ENCODE measurements around the gene HS3ST5. TPM values are rescaled to one million over a fixed set of nuclear protein-coding genes. Genes with fewer than 3 reads are reported as not detected.

The HS3ST5 gene
- total and polyA plus RNA-seq, 10 donors, result not detected

GRCh38 chr6:114195631-114196403, 147.0 kb downstream of the HS3ST5 start:
- 73 to 88% (median 84%) methylated on average over 7 of the region's 7 CpGs for WGBS, 5 donors

GRCh38 chr6:114195027-114195365, 147.8 kb downstream of the HS3ST5 start:
- Histone ChIP-seq H3K4me1 (no peaks in the 10 kb centered on the region), H3K27ac (no peak overlapping the region), H3K4me3 (no peak overlapping the region), H3K36me3 (no peaks in the 10 kb centered on the region), H3K27me3 (replicated peaks in 1 of 7) (peaks cover 0 to 4% (median 0%) of the 10 kb centered on the region in 7 donors), H3K9me3 (no peaks in the 10 kb centered on the region)
- WGBS, 5 donors, result 49 to 72% (median 60%) methylated on average over 1 of the region's 1 CpG
- intact Hi-C loops (cut with DNase I; ENCODE audit: low total_unique reads), result no loop called here
- no peak for TF ChIP-seq POLR2AphosphoS5 (IDR thresholded peaks at IDR 0.05)
- no peak for TF ChIP-seq CTCF (IDR thresholded peaks at IDR 0.05 in 8 of 11, conservative IDR thresholded peaks at IDR 0.05 in 3 of 11)
- no peak for TF ChIP-seq POLR2A (IDR thresholded peaks at IDR 0.05)
- no peak for DNase-seq

More at GRCh38 chr6:114195631-114196403, 147.0 kb downstream of the HS3ST5 start:
- Histone ChIP-seq H3K27me3 (replicated peaks in 1 of 7) (peaks cover 0 to 3% (median 0%) of the 10 kb centered on the region in 7 donors), H3K9me3 (no peaks in the 10 kb centered on the region), H3K4me1 (no peaks in the 10 kb centered on the region), H3K4me3 (no peak overlapping the region), H3K27ac (no peak overlapping the region), H3K36me3 (no peaks in the 10 kb centered on the region)
- no peak for TF ChIP-seq CTCF (IDR thresholded peaks at IDR 0.05 in 8 of 11, conservative IDR thresholded peaks at IDR 0.05 in 3 of 11)
- no peak for TF ChIP-seq POLR2AphosphoS5 (IDR thresholded peaks at IDR 0.05)
- no peak for TF ChIP-seq POLR2A (IDR thresholded peaks at IDR 0.05)
- DNase-seq, result no peak
- intact Hi-C loops (cut with DNase I; ENCODE audit: low total_unique reads), result no loop called here

DNA sequence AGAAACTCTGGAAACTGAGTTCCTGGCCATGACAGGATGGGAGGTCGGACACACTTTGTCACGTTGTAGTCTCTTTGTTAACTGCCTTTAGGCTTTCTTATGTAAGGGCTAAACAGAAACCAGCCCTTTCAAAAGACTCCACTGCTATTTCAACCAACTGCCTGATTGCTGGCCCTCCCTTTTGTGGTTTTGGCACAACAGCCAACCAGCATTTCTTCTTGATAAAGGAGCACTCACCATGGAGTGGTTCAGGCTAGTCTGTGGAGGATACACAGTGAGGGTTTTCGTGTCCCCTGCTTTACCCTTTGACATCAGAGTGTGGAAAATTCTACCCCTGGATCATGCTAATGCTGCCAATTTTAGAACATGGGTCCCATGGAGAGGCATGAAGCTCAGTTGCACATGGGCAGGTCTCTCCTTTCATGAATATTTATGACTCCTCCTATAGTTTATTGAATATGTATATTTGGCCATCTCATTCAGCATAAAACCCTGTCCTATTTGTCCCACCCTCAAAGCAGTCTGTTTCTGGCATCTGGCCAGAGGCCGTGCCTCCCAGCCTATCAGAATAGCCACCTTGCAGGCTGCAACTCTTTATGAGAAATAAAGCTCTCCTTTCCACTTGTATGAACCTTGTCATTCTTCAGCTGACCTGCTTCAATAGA, 148.3 kb downstream of the HS3ST5 start:
- no peak overlapping the region for H3K4me3 ChIP-seq
- H3K27me3 ChIP-seq (replicated peaks in 1 of 7), result peaks cover 0 to 4% (median 0%) of the 10 kb centered on the region in 7 donors
- 53 to 68% (median 57%) methylated on average over 4 of the region's 4 CpGs for WGBS, 5 donors
- no peak overlapping the region for H3K27ac ChIP-seq
- H3K9me3 ChIP-seq, result no peaks in the 10 kb centered on the region
- no peaks in the 10 kb centered on the region for H3K4me1 ChIP-seq
- intact Hi-C loops (cut with DNase I; ENCODE audit: low total_unique reads), result no loop called here
- no peak for TF ChIP-seq POLR2A (IDR thresholded peaks at IDR 0.05)
- TF ChIP-seq CTCF (IDR thresholded peaks at IDR 0.05 in 8 of 11, conservative IDR thresholded peaks at IDR 0.05 in 3 of 11), result no peak
- H3K36me3 ChIP-seq, result no peaks in the 10 kb centered on the region
- DNase-seq, result no peak

DNA sequence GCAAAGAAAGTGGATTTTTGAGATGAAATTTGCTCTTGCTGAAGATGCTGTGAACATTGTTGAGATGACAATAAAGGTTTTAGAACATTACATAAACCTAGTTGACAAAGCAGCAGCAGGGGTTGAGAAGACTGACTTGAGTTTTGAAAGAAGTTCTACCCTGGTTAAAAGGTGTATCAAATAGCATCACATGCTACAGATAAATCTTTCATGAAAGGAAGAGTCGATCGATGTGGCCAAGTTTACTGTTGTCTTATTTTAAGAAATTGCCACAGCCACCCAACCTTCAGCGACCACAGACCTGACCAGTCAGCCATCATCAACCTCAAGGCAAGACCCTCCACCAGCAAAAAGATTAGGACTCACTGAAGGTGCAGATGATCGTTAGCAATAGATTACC, 155.3 kb downstream of the HS3ST5 start:
- intact Hi-C loops (cut with DNase I; ENCODE audit: low total_unique reads), result no loop called here
- H3K9me3 ChIP-seq, result no peaks in the 10 kb centered on the region
- H3K4me3 ChIP-seq, result no peak overlapping the region
- TF ChIP-seq POLR2A (IDR thresholded peaks at IDR 0.05) (no peak), CTCF (IDR thresholded peaks at IDR 0.05 in 8 of 11, conservative IDR thresholded peaks at IDR 0.05 in 3 of 11) (no peak), POLR2AphosphoS5 (IDR thresholded peaks at IDR 0.05) (no peak)
- no peaks in the 10 kb centered on the region for H3K36me3 ChIP-seq
- H3K27me3 ChIP-seq (replicated peaks in 1 of 7), result peaks cover 0 to 12% (median 0%) of the 10 kb centered on the region in 7 donors
- no peak overlapping the region for H3K27ac ChIP-seq
- 82 to 94% (median 85%) methylated on average over 4 of the region's 4 CpGs for WGBS, 5 donors
- no peak for DNase-seq
- no peaks in the 10 kb centered on the region for H3K4me1 ChIP-seq
